ENCODE results near the gene SLC9A7. TPM values are rescaled to one million over a fixed set of nuclear protein-coding genes. Genes with fewer than 3 reads are reported as not detected.

The SLC9A7 gene
- polyA plus RNA-seq, 1 experiment, result 15.3 TPM

- ChIA-PET CTCF (no interaction called here), POLR2A (interaction anchor here (0.6 to 1.2 kb wide), 2 partner anchors 9 to 46 kb away, joined by 4 to 6 read pairs; no protein-coding TSS in a partner anchor)
- H3K9me3 ChIP-seq (ENCODE audit: control insufficient read depth, insufficient read depth, low read length), result no peaks in the 10 kb centered on the region
- H3K27ac ChIP-seq (ENCODE audit: low read depth, low read length), result peak overlapping the region; percentile 47
- TF ChIP-seq, protein P1, sequence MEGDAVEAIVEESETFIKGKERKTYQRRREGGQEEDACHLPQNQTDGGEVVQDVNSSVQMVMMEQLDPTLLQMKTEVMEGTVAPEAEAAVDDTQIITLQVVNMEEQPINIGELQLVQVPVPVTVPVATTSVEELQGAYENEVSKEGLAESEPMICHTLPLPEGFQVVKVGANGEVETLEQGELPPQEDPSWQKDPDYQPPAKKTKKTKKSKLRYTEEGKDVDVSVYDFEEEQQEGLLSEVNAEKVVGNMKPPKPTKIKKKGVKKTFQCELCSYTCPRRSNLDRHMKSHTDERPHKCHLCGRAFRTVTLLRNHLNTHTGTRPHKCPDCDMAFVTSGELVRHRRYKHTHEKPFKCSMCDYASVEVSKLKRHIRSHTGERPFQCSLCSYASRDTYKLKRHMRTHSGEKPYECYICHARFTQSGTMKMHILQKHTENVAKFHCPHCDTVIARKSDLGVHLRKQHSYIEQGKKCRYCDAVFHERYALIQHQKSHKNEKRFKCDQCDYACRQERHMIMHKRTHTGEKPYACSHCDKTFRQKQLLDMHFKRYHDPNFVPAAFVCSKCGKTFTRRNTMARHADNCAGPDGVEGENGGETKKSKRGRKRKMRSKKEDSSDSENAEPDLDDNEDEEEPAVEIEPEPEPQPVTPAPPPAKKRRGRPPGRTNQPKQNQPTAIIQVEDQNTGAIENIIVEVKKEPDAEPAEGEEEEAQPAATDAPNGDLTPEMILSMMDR (IDR thresholded peaks at IDR 0.05; ENCODE audit: low read depth, low read length), result no peak
- DNase-seq (ENCODE audit: low read depth, low spot score), result peak; percentile 21
- no peaks in the 10 kb centered on the region for H3K27me3 ChIP-seq (ENCODE audit: control insufficient read depth, insufficient read depth, low read length)
- H3K4me3 ChIP-seq (ENCODE audit: low read depth, low read length), result no peak overlapping the region
Measured at GRCh38 chrX:46628460-46629371, 130.2 kb downstream of the SLC9A7 start.

DNA sequence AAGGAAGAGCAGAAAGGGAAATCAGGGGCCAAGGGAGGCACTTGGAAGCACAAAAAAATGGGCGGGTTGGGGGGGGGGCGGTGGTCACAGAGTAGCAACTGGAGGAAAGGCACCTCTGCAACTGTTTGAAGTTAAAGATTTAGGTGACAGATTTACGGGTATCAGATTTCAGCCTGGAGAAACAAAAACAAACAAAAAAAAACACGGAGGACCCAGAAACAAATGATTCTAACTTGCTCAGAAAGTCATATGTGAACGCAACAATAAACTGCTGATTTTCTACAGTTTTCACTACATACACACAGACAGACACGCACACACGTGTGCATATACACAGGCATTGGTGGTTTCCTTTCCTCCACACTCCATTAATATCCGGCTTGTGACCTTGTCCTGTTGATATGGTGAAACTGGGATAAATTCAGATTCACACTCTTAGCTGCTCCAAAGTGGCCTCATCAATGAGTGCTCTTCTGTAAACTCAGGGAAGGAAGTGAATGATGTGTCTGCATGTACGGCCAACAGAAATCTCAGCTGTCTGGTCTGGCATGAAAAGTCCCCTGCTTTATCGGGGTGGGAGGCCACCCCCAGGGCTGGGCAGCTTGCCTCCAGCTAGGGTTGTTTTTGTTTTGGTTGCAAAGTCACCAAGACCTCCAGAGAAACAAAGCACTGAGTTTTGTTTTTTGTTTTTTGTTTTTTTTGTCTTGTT lies 131.1 kb downstream of the SLC9A7 start:
- ChIA-PET POLR2A (interaction anchor here (1.2 kb wide), 1 partner anchor 10 kb away, joined by 4 read pairs; no protein-coding TSS in a partner anchor), CTCF (no interaction called here)
- no peak overlapping the region for H3K27ac ChIP-seq (ENCODE audit: low read depth, low read length)
- no peaks in the 10 kb centered on the region for H3K9me3 ChIP-seq (ENCODE audit: control insufficient read depth, insufficient read depth, low read length)
- H3K27me3 ChIP-seq (ENCODE audit: control insufficient read depth, insufficient read depth, low read length), result no peaks in the 10 kb centered on the region
- H3K4me3 ChIP-seq (ENCODE audit: low read depth, low read length), result no peak overlapping the region
- no peak for DNase-seq (ENCODE audit: low read depth, low spot score)
- TF ChIP-seq, protein P1 (IDR thresholded peaks at IDR 0.05; ENCODE audit: low read depth, low read length), result no peak

- TF ChIP-seq, protein P1 (IDR thresholded peaks at IDR 0.05; ENCODE audit: low read depth, low read length), result no peak
- no peak for DNase-seq (ENCODE audit: low read depth, low spot score)
- CTCF ChIA-PET, result no interaction called here
Measured at GRCh38 chrX:46627062-46627461, 131.9 kb downstream of the SLC9A7 start.

GRCh38 chrX:46626566-46626965 lies 132.4 kb downstream of the SLC9A7 start:
- H3K27ac ChIP-seq (ENCODE audit: low read depth, low read length), result no peak overlapping the region
- H3K4me3 ChIP-seq (ENCODE audit: low read depth, low read length), result no peak overlapping the region
- no peak for DNase-seq (ENCODE audit: low read depth, low spot score)
- TF ChIP-seq, protein P1 (IDR thresholded peaks at IDR 0.05; ENCODE audit: low read depth, low read length), result no peak
- H3K27me3 ChIP-seq (ENCODE audit: control insufficient read depth, insufficient read depth, low read length), result no peaks in the 10 kb centered on the region
- CTCF ChIA-PET, result no interaction called here
- POLR2A ChIA-PET, result no interaction called here
- no peaks in the 10 kb centered on the region for H3K9me3 ChIP-seq (ENCODE audit: control insufficient read depth, insufficient read depth, low read length)

More at GRCh38 chrX:46627062-46627461, 131.9 kb downstream of the SLC9A7 start:
- no peak overlapping the region for H3K27ac ChIP-seq (ENCODE audit: low read depth, low read length)
- H3K4me3 ChIP-seq (ENCODE audit: low read depth, low read length), result no peak overlapping the region
- H3K27me3 ChIP-seq (ENCODE audit: control insufficient read depth, insufficient read depth, low read length), result no peaks in the 10 kb centered on the region
- no peaks in the 10 kb centered on the region for H3K9me3 ChIP-seq (ENCODE audit: control insufficient read depth, insufficient read depth, low read length)
- POLR2A ChIA-PET, result no interaction called here

Measured in AG04450 (cell line).